Bronchial epithelial cell (primary cell): ENCODE measurements around the gene PCCA. TPM values are rescaled to one million over a fixed set of nuclear protein-coding genes. Genes with fewer than 3 reads are reported as not detected.

ENCODE experiments used
- DNase-seq: peaks from one replicate; pipeline ENCODE4 v3.0.0-alpha.2; 2010; ENCODE audit warnings: low read depth
- FAIRE-seq: peaks from 2 replicates; lab custom pipeline; 2011; peaks lifted over from hg19 to GRCh38; lab: Jason Lieb, UNC
- H3K27me3 ChIP-seq: 2 replicates; pipeline ENCODE4 v1.5.1; 2011; ENCODE audit warnings: low read length; ENCODE audit not compliant: control insufficient read depth, insufficient read depth
- H3K36me3 ChIP-seq: 2 replicates; pipeline ENCODE4 v1.5.1; 2011; ENCODE audit warnings: low read length; ENCODE audit not compliant: control insufficient read depth, insufficient read depth
- H3K4me3 ChIP-seq: 2 replicates; pipeline ENCODE4 v1.5.1; 2011; ENCODE audit warnings: mild to moderate bottlenecking, low read depth, low read length, control low read depth
- CTCF ChIP-seq: IDR thresholded peaks from 2 replicates; pipeline ENCODE4 v1.5.1; 2011; ENCODE audit warnings: mild to moderate bottlenecking, moderate library complexity, low read length, control low read depth, inconsistent platforms; ENCODE audit not compliant: insufficient read depth, severe bottlenecking
- total RNA-seq: library from RNA; depleted of rRNA; stranded (reverse); fragments of >200 nt; gene quantifications from 2 replicates; pipeline ENCODE4 v1.2.1, GENCODE V29; 2014

Gene PCCA
- total RNA-seq, 1 donor from 2014 or later, result 27.1 TPM

DNA sequence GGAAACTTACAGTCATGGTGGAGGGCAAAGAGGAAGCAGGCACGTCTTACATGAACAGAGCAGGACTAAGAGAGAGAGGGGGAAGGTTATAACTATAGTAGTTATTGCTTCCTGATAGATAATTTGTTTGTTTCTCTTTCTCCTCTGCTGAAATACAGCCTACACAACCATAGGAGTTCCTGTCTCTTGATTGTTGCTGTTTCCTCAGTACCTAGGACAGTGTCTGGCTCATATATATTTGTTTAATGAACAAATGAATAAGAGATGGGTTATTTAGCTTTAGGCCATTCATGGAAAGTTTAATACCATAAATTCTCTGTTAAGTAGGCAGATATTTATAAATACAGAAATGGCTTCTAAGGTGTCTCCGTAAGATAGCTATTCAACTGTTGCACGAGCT lies 95.2 kb downstream of the PCCA start:
- no peaks in the 10 kb centered on the region for H3K36me3 ChIP-seq
- no peak for FAIRE-seq
- no peak for TF ChIP-seq CTCF
- DNase-seq, result no peak
- H3K4me3 ChIP-seq, result no peak overlapping the region
- H3K27me3 ChIP-seq, result no peaks in the 10 kb centered on the region

DNA sequence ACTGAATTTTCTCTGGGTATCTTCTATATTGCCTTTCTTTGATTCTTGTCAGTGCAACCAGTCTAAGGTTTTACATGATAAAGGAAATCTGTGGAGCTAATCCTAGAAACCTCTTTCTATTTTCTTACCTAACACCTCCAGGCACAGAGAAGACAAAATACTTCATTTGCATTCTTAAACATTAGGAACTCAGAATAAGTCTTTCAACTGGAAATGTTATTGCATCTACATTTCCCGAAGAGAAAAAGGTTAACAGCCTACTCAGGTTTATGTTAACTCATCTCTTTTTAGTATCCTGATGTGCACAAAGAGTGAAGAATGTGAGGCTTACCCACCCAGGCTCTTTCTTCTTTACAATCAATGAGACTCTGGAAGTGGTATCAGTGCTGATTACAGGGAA lies 106.7 kb downstream of the PCCA start:
- TF ChIP-seq CTCF, result no peak
- FAIRE-seq (no peak), DNase-seq (no peak)
- Histone ChIP-seq H3K4me3 (no peak overlapping the region), H3K27me3 (no peaks in the 10 kb centered on the region), H3K36me3 (no peaks in the 10 kb centered on the region)

GRCh38 chr13:100196375-100196774 lies 107.5 kb downstream of the PCCA start:
- FAIRE-seq (no peak), DNase-seq (no peak)
- no peak overlapping the region for H3K4me3 ChIP-seq
- TF ChIP-seq CTCF, result no peak
- no peaks in the 10 kb centered on the region for H3K27me3 ChIP-seq
- no peaks in the 10 kb centered on the region for H3K36me3 ChIP-seq

DNA sequence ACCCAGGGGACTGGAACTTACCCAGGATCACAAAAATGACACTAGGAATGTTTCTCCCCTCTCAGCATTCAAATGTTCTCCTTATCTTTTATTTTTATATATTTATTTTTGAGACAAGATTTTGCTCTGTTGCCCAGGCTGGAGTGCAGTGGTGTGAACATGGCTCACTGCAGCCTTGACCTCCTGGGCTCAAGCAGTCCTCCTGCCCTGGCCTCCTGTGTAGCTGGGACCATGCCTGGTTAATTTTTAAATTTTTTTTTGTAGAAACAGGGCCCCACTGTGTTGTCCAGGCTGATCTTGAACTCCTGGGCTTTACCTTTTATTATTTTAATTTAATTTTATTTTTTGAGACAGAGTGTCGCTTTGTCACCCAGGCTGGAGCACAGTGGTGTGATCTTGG lies 108.2 kb downstream of the PCCA start:
- DNase-seq (no peak), FAIRE-seq (no peak)
- H3K36me3 ChIP-seq, result no peaks in the 10 kb centered on the region
- TF ChIP-seq CTCF, result no peak
- no peak overlapping the region for H3K4me3 ChIP-seq
- H3K27me3 ChIP-seq, result no peaks in the 10 kb centered on the region

- Histone ChIP-seq H3K4me3 (no peak overlapping the region), H3K27me3 (no peaks in the 10 kb centered on the region), H3K36me3 (no peaks in the 10 kb centered on the region)
- no peak for TF ChIP-seq CTCF
- FAIRE-seq, result no peak
- DNase-seq, result peak; percentile 72
These were observed 108.9 kb downstream of the PCCA start for GRCh38 chr13:100197591-100198365.
